Memory B cell (primary cell): ENCODE results near the gene RASSF9.

ENCODE experiments used
- ATAC-seq: fragments of 150-1000 bp; cut with Tn5 transposase; 2 replicates; pipeline ENCODE4 v1.10.0; 2021; ENCODE audit warnings: low read depth, mild to moderate bottlenecking, moderate library complexity
- DNase-seq, 2 donors: peaks; one replicate each; pipeline ENCODE4 v3.0.0; 2022; ENCODE audit warnings: low spot score in 2 of 2
- H3K27ac Mint-ChIP-seq: one replicate; pipeline ENCODE4 v1.8.0; 2022; ENCODE audit warnings: mild to moderate bottlenecking, moderate library complexity, mixed read lengths
- H3K27me3 Mint-ChIP-seq: one replicate; pipeline ENCODE4 v1.8.0; 2022; ENCODE audit warnings: mixed read lengths
- H3K36me3 Mint-ChIP-seq: one replicate; pipeline ENCODE4 v1.8.0; 2022; ENCODE audit warnings: mild to moderate bottlenecking, mixed read lengths
- H3K4me1 Mint-ChIP-seq: one replicate; pipeline ENCODE4 v1.8.0; 2022; ENCODE audit warnings: mixed read lengths
- H3K4me3 Mint-ChIP-seq: one replicate; pipeline ENCODE4 v1.8.0; 2022; ENCODE audit warnings: mild to moderate bottlenecking, moderate library complexity, mixed read lengths
- H3K9me3 Mint-ChIP-seq: one replicate; pipeline ENCODE4 v1.8.0; 2022; ENCODE audit warnings: mixed read lengths

RASSF9 gene

DNA sequence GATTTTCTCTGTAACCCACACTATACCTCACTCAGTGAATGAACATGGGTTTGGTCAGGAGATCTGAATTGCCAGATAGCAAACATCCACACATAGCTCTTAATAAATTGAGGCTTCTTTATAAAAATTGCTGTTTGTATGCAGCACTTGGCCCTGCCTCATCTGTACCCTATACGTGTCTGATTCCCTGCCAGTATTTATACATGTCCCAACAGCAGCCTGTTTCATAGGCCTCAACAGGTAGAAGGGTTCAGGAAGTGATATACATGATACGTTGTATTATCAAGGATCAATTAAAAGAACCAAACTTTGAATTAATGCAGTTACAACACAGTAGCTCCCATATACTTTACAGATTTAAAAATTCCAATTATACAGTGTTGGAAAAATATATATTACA lies 32.3 kb downstream of the RASSF9 start:
- DNase-seq (no peak), ATAC-seq (no peak)
- Mint-ChIP-seq H3K9me3 (no peaks in the 10 kb centered on the region), H3K27ac (no peak overlapping the region), H3K4me1 (no peaks in the 10 kb centered on the region), H3K4me3 (no peak overlapping the region), H3K36me3 (no peaks in the 10 kb centered on the region), H3K27me3 (no peaks in the 10 kb centered on the region)

GRCh38 chr12:85803231-85803630 lies 33.0 kb downstream of the RASSF9 start:
- Mint-ChIP-seq H3K4me3 (no peak overlapping the region), H3K36me3 (no peaks in the 10 kb centered on the region), H3K27ac (no peak overlapping the region), H3K9me3 (no peaks in the 10 kb centered on the region), H3K27me3 (no peaks in the 10 kb centered on the region), H3K4me1 (no peaks in the 10 kb centered on the region)
- DNase-seq = no peak
- no peak for ATAC-seq

- H3K36me3 Mint-ChIP-seq = no peaks in the 10 kb centered on the region
- no peak overlapping the region for H3K27ac Mint-ChIP-seq
- H3K9me3 Mint-ChIP-seq = no peaks in the 10 kb centered on the region
- no peaks in the 10 kb centered on the region for H3K27me3 Mint-ChIP-seq
- no peaks in the 10 kb centered on the region for H3K4me1 Mint-ChIP-seq
- no peak overlapping the region for H3K4me3 Mint-ChIP-seq
- DNase-seq = no peak
- no peak for ATAC-seq
These were observed 38.1 kb downstream of the RASSF9 start for GRCh38 chr12:85798122-85798521.

- Mint-ChIP-seq H3K36me3 (no peaks in the 10 kb centered on the region), H3K9me3 (no peaks in the 10 kb centered on the region), H3K27me3 (no peaks in the 10 kb centered on the region), H3K4me3 (no peak overlapping the region), H3K27ac (no peak overlapping the region), H3K4me1 (no peaks in the 10 kb centered on the region)
- ATAC-seq (no peak), DNase-seq (no peak)
These were observed 40.2 kb downstream of the RASSF9 start for GRCh38 chr12:85796001-85796400.

GRCh38 chr12:85794531-85794930 lies 41.7 kb downstream of the RASSF9 start:
- Mint-ChIP-seq H3K27ac (no peak overlapping the region), H3K36me3 (no peaks in the 10 kb centered on the region), H3K4me3 (no peak overlapping the region), H3K9me3 (no peaks in the 10 kb centered on the region), H3K4me1 (no peaks in the 10 kb centered on the region), H3K27me3 (no peaks in the 10 kb centered on the region)
- ATAC-seq (no peak), DNase-seq (no peak)

GRCh38 chr12:85784096-85784720 lies 52.0 kb downstream of the RASSF9 start:
- ATAC-seq = no peak
- Mint-ChIP-seq H3K36me3 (no peaks in the 10 kb centered on the region), H3K9me3 (peaks cover 4% of the 10 kb centered on the region), H3K27ac (no peak overlapping the region), H3K27me3 (no peaks in the 10 kb centered on the region), H3K4me1 (no peaks in the 10 kb centered on the region), H3K4me3 (no peak overlapping the region)
- DNase-seq = no peak

GRCh38 chr12:85782711-85783110 lies 53.5 kb downstream of the RASSF9 start:
- no peak for ATAC-seq

DNA sequence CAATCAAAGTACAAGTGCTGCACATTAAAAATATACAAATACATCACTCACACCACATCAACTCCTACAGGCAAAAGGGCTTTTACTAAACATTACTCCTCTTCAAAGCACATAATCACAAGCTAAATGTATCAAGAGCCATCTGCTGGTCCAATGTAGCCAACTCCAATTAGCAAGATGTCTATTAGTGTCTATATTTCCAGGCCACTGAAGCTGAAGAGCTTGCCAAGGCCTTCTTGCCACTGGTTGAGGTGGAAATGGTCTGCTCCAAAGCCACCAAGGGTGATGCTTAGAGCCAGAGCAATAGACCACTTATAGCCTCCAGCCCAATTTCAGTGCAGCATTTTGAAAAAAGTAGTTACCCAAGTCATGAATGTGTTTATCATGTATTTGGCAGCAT lies 54.4 kb downstream of the RASSF9 start:
- Mint-ChIP-seq H3K9me3 (peaks cover 4% of the 10 kb centered on the region), H3K27ac (no peak overlapping the region), H3K4me1 (no peaks in the 10 kb centered on the region), H3K36me3 (no peaks in the 10 kb centered on the region), H3K4me3 (no peak overlapping the region), H3K27me3 (no peaks in the 10 kb centered on the region)
- DNase-seq = no peak
- no peak for ATAC-seq

More at GRCh38 chr12:85782711-85783110, 53.5 kb downstream of the RASSF9 start:
- no peaks in the 10 kb centered on the region for H3K27me3 Mint-ChIP-seq
- H3K4me1 Mint-ChIP-seq = no peaks in the 10 kb centered on the region
- no peak for DNase-seq
- H3K4me3 Mint-ChIP-seq = no peak overlapping the region
- peaks cover 4% of the 10 kb centered on the region for H3K9me3 Mint-ChIP-seq
- no peak overlapping the region for H3K27ac Mint-ChIP-seq
- no peaks in the 10 kb centered on the region for H3K36me3 Mint-ChIP-seq

- Mint-ChIP-seq H3K36me3 (no peaks in the 10 kb centered on the region), H3K27me3 (no peaks in the 10 kb centered on the region), H3K27ac (no peak overlapping the region), H3K4me1 (no peaks in the 10 kb centered on the region), H3K4me3 (no peak overlapping the region), H3K9me3 (peaks cover 4% of the 10 kb centered on the region)
- ATAC-seq (no peak), DNase-seq (no peak)
These were observed 56.4 kb downstream of the RASSF9 start for GRCh38 chr12:85779768-85780167.

GRCh38 chr12:85775091-85775490 lies 61.1 kb downstream of the RASSF9 start:
- peaks cover 11% of the 10 kb centered on the region for H3K9me3 Mint-ChIP-seq
- H3K4me1 Mint-ChIP-seq = peaks cover 3% of the 10 kb centered on the region
- H3K27ac Mint-ChIP-seq = no peak overlapping the region
- no peak for ATAC-seq
- no peak for DNase-seq
- H3K4me3 Mint-ChIP-seq = no peak overlapping the region
- no peaks in the 10 kb centered on the region for H3K36me3 Mint-ChIP-seq
- no peaks in the 10 kb centered on the region for H3K27me3 Mint-ChIP-seq

- ATAC-seq (no peak), DNase-seq (no peak)
- no peaks in the 10 kb centered on the region for H3K27me3 Mint-ChIP-seq
- H3K4me3 Mint-ChIP-seq = no peak overlapping the region
- peaks cover under 1% of the 10 kb centered on the region for H3K4me1 Mint-ChIP-seq
- no peak overlapping the region for H3K27ac Mint-ChIP-seq
- peaks cover under 1% of the 10 kb centered on the region for H3K9me3 Mint-ChIP-seq
- H3K36me3 Mint-ChIP-seq = no peaks in the 10 kb centered on the region
These were observed 70.7 kb downstream of the RASSF9 start for GRCh38 chr12:85765453-85765869.

DNA sequence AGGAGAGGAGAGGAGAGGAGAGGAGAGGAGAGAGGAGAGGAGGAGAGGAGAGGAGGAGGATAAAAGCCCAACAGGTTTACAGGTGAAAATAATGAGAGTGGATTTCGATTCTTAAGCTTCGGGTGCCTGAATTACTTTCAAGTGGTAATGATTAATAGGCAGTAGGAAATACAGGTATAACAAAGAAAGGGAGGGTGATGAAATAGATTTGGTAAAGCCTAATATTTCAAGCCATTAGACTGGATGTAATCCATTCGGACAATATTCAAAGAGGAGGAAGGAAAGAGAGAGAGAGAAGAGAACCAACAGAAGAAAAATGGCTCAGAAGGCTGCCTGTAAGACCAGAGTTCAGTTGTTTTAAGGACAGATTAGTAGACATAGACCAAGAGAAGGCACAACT lies 76.6 kb downstream of the RASSF9 start:
- H3K36me3 Mint-ChIP-seq = peaks cover 3% of the 10 kb centered on the region
- H3K4me3 Mint-ChIP-seq = no peak overlapping the region
- H3K27me3 Mint-ChIP-seq = no peaks in the 10 kb centered on the region
- H3K27ac Mint-ChIP-seq = no peak overlapping the region
- H3K9me3 Mint-ChIP-seq = peaks cover 9% of the 10 kb centered on the region
- ATAC-seq = no peak
- H3K4me1 Mint-ChIP-seq = no peaks in the 10 kb centered on the region
- DNase-seq = no peak

GRCh38 chr12:85759091-85759490 lies 77.1 kb downstream of the RASSF9 start:
- H3K27me3 Mint-ChIP-seq = no peaks in the 10 kb centered on the region
- ATAC-seq = no peak

DNA sequence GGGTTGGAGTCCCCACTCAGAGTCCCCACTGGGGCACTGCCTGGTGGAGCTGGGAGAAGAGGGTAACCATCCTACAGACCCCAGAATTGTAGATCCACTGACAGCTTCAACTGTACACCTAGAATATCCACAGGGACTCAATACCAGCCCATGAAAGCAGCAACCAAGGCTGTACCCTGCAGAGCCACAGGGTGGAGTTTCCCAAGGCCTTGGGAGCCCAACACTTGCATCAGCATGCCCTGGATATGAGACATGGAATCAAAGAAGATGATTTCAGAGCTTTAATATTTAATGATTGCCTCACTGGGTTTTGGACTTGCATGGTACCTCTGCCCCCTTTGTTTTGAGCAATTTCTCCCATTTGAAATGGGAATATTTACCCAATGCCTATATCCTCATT lies 80.4 kb downstream of the RASSF9 start:
- H3K4me1 Mint-ChIP-seq = no peaks in the 10 kb centered on the region
- no peaks in the 10 kb centered on the region for H3K27me3 Mint-ChIP-seq
- H3K36me3 Mint-ChIP-seq = peaks cover 4% of the 10 kb centered on the region
- H3K27ac Mint-ChIP-seq = no peak overlapping the region
- no peak for DNase-seq
- ATAC-seq = no peak
- H3K4me3 Mint-ChIP-seq = no peak overlapping the region
- H3K9me3 Mint-ChIP-seq = peaks cover 12% of the 10 kb centered on the region

More at GRCh38 chr12:85759091-85759490, 77.1 kb downstream of the RASSF9 start:
- Mint-ChIP-seq H3K4me3 (no peak overlapping the region), H3K36me3 (peaks cover 4% of the 10 kb centered on the region), H3K27ac (no peak overlapping the region), H3K4me1 (no peaks in the 10 kb centered on the region), H3K9me3 (peaks cover 12% of the 10 kb centered on the region)
- no peak for DNase-seq
